Frontal cortex (tissue), 4 donors: Measurements from ENCODE around the gene SLC66A2. TPM values are rescaled to one million over a fixed set of nuclear protein-coding genes. Genes with fewer than 3 reads are reported as not detected.
"Not testable (repeated sequence)": the region's sequence is repeated elsewhere in the genome, so short reads cannot be mapped to it uniquely, and the experiment has no call there.

Experiments
- DNase-seq, 2 donors: peaks; one replicate each; pipeline ENCODE4 v3.0.0; 2012; ENCODE audit warnings: low spot score in 2 of 2
- FAIRE-seq: peaks from 2 replicates; lab custom pipeline; 2012; peaks lifted over from hg19 to GRCh38; lab: Jason Lieb, UNC
- total RNA-seq: library from RNA; depleted of rRNA; stranded (reverse); fragments of >200 nt; gene quantifications from one replicate; pipeline ENCODE4 v1.2.3, GENCODE V29; 2014
- donor health status: control.
- donor health status: control.
- donor health status: control.

Gene SLC66A2
- 29.8 TPM for total RNA-seq

DNA sequence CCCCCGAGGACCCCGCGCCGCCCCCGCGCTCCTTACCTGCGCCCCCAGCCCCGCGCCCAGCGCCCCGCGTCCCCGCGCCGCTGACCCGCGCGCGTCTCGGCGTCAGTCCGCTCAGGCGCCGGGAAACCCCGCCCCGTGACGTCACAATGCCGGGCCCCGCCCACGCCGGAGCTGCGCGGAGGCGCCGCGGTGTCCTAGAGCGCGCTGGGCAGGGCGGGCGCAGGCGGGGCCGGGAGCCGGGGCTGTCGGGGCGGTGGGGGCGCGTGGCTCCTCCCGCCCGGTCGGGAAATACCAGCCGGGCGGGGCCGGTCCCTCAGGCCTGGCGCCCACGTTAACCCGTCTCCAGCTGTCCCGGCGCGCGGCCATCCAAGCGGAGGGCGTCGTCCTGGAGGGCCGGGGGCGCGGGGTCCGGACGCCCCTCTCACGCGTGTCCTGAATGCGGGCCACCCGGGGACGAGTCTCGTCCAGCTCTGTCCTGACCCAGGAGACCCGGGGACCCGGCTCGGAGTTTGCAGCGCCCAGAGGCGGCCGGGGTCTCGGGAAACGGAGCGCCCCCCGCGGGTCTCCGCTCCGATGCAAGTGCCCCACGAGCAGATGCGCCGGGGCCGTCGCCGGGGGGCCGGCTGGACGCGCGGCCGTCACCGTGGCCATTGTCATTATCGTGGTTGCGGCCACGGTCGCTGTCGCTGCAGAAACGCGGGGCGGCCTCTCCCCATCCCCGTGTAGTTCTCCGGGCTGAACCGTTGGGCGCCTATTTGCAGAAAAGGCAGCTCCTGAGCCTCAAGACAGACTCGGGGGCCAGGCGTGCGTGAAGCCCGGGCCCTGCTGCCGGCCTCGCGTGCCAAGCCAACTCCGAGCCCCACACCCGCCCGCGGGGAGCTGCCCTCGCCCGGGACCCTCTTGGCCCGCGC is at the start of gene SLC66A2:
Gene SLC66A2, minus strand, starts transcription at position 109 of the 911 bp plus-strand sequence. CDS start 727 bp downstream, outside the sequence.
- DNase-seq (peak; percentile 98 to 99), FAIRE-seq (no peak)

GRCh38 chr18:80000877-80001276 is 49.4 kb upstream of the SLC66A2 start:
- DNase-seq (no peak), FAIRE-seq (no peak)

DNA sequence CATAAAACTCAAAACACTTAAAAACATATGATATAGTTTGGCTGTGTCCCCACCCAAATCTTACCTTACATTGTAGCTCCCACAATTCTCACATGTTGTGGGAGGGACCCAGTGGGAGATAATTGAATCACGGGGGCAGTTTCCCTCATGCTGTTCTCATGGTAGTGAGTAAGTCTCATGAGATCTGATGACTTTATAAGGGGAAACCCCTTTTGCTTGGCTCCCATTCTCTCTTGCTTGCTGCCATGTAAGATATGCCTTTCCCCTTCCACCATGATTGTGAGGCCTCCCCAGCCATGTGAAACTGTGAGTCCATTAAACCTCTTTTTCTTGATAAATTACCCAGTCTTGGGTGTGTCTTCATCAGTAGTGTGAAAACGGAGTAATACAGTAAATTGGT is 48.2 kb upstream of the SLC66A2 start:
- not testable (repeated sequence) for FAIRE-seq, DNase-seq

DNA sequence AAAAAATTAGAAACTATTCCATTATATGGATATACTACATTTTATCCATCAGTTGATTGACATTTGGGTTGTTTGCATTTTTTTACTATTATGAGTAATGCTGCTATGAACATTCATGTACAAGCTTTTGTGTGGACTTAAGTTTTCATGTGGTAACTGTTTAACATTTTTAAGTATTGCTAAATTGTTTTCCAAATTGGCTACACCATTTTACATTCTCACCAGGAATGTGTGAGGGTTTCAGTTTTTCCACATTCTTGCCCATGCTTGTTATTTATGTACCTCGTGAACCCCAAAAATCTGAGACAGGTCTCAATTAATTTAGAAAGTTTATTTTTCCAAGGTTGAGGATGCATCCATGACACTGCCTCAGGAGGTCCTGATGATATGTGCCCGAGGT is 40.0 kb upstream of the SLC66A2 start:
- no peak for DNase-seq
- FAIRE-seq: no peak

GRCh38 chr18:79989195-79989497 is 37.7 kb upstream of the SLC66A2 start:
- no peak for DNase-seq
- no peak for FAIRE-seq

DNA sequence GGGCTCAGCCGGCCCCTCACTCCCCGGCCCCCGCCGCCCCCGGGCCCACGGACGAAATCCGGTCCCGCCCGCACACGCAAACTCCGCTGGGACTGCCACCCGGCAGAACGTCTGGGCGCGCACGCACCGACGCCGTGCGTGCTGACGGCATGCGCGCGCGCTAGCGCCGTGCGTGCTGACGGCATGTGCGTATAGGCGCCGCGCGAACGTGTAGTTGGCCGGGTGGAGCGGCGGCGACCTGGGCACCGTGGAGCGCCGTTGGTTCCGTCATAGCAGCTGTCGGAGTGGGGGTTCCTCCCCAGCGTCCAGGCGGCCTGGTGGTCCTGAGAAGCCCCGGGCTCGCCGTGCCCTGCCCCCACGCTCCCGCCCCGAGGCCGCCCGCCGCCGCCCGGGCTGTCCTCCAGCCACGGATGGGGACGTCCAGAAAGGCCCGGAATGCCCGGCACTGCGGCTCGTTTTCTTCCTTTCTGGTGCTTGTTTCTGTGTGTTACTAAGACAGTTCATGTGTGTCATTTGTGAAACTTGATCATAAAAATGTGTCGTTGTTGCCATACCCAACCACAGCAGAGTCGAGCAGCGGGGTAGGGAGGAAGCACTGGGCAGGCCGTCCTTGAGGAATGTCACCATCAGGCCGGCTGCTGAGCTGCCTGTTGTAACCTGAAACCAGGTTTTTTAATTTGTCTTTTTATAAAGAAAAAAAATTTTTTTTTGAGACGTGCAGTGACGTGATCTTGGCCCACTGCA is 37.2 kb upstream of the SLC66A2 start, which contains the start of gene TXNL4A:
Gene TXNL4A, minus strand, starts transcription at position 113 of the 744 bp plus-strand sequence. CDS start 171 bp downstream, outside the sequence.
- FAIRE-seq (no peak), DNase-seq (peak; percentile 87 to 90)

- DNase-seq: peak in 1 of 2 donors; percentile 67
- FAIRE-seq: no peak
Observed at GRCh38 chr18:79988071-79988450, 36.6 kb upstream of the SLC66A2 start.

DNA sequence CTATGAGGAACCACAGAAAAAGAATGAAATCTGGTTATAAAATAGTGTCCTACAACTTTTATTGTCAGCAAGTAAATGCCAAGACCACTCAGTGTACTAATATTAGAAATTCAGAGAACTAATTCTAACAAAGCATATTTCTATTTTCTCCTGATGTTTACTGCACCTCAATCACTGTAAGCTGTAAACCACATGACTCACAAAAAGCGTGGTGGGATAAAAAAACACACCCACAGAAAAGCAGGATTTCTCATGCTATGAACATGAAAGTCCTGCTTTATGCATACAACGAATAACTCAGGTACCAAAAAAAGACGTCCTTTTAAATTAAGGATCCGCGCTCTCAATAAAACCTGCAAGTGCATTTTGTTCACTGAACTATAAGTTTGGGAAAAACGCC is 36.1 kb upstream of the SLC66A2 start:
- FAIRE-seq: no peak

DNA sequence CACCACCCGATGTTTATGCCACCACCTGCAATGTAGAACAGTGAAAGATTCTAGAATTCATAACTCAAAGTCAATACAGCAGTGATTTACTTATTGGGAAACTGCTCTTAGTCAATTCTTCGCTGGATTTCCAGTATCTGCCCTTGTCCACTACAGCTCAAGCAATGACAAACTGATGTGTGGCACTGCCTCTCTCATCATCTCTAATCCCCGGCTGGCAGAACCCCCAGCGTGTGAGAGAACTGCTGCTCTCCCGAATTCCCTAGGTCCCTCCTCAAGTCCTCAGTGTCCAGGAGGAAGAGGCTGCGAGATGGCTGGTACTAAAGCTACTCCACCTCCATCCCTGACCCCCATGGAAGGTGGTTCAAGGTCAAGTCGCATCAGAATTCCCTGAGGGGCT is 35.3 kb upstream of the SLC66A2 start:
- FAIRE-seq (no peak), DNase-seq (no peak)

More for the DNA sequence above, 36.1 kb upstream of the SLC66A2 start:
- no peak for DNase-seq

DNA sequence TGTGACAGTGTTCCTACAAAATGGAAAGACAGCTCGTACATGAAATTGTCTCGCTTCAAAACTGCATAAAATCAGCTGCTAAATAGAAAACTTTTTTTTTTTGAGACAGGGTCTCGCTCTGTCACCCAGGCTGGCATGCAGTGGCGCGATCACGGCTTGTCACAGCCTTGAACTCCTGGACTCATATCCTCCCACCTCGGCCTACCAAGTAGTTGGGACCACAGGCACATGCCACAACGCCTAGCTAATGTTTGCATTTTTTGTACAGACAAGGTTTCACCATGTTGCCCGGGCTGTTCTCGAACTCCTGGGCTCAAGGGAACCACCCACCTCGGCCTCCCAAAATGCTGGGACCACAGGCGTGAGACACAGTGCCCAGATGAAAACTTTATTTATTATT is 33.7 kb upstream of the SLC66A2 start:
- FAIRE-seq (no peak), DNase-seq (no peak)

DNA sequence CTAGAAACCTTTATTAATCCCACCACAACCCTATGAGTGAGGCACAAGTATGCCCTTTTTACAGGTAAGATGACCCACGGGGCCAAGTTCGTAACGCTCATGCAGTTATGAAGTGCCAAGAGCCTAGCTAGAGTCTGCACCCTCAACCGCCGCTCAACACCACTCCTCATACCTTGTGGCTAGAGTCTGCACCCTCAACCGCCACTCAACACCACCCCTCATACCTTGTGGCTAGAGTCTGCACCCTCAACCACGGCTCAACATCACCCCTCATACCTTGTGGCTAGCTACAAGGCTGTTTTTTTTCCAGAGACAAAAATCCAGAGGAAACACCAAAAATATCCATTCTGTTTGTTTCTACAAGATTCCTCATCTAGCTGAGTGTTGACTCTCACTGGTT is 32.3 kb upstream of the SLC66A2 start:
- no peak for FAIRE-seq
- DNase-seq: no peak

DNA sequence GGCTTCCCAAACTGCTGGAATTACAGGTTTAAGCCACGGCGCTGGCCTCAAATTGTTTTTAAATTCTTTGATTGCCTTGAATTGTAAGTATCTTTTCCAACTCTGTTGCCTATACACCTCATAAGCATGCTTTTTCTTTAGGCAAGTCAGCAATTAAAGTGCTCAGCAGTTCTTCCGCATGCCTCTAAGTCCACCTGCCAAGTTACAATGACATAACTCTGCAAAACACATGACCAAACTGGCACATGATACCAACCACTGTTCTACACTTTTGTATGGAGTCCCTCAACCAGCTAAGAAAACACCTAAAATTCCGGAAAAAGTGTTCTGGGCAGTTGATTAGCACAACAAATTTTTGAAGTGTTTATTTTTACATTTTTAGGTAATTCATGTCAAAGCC is 31.8 kb upstream of the SLC66A2 start:
- FAIRE-seq (no peak), DNase-seq (no peak)

DNA sequence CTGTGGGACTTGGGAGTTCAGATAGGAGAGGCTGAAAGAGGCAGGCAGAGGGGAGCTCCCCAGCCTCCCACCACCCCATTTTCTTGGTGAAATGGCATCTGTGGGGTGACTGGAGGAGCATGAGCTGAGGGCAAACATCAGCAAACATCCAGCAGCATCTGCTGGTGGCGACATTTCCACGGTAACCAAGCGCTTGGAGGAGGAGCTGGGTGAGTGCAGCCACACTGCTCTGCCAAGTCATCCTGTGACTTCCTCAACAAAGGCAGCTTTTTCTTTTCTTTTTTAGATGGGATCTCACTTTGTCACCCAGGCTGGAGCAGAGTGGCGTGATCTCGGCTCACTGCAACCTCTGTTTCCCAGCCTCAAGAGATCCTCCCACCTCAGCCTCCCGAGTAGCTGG is 31.3 kb upstream of the SLC66A2 start:
- no peak for FAIRE-seq
- DNase-seq: peak in 1 of 2 donors; percentile 52

DNA sequence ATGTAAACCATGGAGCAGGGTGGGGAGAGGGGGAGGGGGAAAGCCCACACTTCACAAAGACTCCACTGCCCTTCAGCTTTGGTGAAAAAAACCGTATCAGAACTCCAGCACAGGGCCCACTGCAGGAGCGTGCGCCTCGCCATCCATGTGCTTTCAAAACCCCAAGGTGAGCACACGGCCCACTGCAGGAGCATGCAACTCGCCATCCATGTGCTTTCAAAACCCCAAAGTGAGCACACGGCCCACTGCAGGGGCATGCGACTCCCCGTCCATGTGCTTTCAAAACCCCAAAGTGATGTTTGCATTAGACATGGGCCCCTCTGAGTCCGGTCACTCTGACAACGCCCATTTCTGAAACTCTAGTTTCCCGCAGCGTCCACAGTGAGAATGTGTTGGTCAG is 29.1 kb upstream of the SLC66A2 start:
- DNase-seq (no peak), FAIRE-seq (no peak)

DNA sequence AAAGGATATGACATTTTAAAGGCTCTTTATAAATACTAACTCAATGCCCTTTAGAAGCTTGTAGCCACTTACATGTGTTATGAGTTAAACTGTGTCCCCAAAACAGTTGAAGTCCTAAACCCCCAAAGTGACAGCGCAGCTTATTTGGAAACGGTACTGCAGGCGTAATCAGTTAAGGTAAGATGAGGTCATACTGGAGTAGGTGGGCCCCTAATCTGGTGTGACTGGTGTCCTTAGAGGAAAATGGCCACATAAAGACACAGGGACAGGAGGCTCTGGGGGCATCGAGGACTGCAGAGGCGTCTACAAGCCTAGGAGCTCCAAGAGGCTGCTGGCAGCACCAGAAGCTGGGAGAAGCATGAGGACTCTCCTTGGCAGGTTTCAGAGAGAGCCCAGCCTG is 28.4 kb upstream of the SLC66A2 start:
- DNase-seq: no peak
- no peak for FAIRE-seq

- FAIRE-seq (no peak), DNase-seq (no peak)
Observed at GRCh38 chr18:79975985-79976680, 24.7 kb upstream of the SLC66A2 start.

DNA sequence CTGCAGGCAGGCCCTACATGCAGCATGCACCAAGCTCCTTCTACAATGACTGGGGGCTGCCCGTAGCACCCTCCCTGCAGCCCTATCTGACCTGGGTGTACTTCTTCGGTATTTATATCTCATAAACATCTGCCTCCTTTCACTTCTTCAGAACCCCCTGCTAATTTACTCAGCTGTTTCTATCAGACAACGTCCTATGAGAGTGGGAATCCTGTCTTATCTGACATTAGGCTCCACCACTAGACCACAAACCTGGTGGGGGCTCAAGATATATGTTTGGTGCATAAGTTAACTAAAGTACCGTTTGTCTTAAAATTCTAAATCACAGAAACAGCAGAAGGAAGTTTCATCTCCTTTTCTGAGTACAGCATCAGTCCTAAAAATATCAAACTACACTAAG is 23.6 kb upstream of the SLC66A2 start:
- no peak for FAIRE-seq

DNA sequence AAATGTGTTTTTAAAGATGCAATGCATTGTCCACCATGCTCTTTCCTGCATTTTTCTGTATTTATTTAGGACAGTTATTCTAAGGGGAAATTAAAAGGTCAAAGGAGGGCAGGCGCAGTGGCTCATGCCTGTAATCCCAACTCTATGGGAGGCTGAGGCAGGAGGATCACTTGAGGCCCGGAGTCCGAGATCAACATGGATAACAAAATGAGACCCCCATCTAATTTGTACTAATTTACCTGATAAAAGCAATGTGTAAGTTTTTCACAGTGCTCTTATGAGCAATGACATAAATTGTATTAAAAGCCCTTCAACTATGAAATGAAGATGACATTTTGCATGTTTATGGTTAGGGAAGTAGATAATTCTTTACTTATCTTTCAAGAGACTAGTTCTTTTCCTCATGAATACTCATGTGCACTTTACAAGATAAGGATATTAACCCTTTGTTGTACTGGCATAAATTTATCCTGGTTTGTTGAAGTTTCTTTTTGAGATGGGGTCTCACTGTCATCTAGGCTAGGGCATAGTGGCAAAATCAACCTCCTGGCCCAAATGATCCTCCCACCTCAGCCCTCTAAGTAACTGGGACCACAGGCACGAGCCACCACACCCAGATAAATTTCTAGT is 22.7 kb upstream of the SLC66A2 start:
- DNase-seq: no peak
- FAIRE-seq: no peak

More for the DNA sequence above, 23.6 kb upstream of the SLC66A2 start:
- DNase-seq: no peak

DNA sequence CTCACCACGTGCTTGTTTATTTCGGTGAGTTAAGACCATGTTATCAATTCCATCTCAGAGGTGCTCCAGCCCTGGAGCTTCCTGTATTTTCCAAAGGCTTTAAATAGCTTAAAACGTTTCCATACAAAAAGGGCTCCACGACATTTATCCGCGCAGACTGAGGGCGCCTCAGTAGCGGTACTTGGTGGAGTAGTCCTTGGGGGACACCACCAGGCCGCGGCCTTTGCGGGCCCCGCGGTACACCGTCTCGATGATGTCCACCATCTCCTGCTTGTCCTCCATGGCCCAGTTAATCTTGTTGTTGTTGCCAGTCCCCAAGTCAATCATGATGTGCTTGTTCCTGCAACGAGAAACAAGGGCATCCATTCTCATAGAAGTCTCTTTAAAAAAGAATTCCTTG is 22.1 kb upstream of the SLC66A2 start:
- DNase-seq: no peak

DNA sequence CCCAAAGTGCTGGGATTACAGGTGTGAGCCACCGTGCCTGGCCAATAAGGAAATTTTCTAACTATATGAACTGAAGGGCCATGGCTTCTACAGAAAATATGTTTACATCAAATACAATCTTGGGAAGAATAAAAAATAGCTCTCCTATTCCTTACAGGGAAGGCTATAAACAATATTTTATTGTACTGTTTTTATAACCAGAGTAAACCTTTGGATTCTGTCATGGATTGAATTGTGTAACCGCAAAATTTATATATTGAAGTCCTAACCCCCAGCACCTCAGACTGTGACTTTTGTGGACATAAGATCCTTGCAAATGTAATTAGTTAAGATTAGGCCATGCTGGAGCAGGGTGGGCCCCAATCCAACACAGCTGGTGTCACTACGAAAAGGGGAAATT is 21.3 kb upstream of the SLC66A2 start:
- DNase-seq (no peak), FAIRE-seq (no peak)

More for the DNA sequence above, 22.1 kb upstream of the SLC66A2 start:
- FAIRE-seq: no peak
